Gastroesophageal sphincter (tissue), 4 donors: ENCODE data around the gene NEDD4L. TPM values are rescaled to one million over a fixed set of nuclear protein-coding genes. Genes with fewer than 3 reads are reported as not detected.

Experiments
- ATAC-seq: fragments of 150-250 bp; one replicate; pipeline ENCODE4 v1.9.1; 2016; ENCODE audit warnings: mild to moderate bottlenecking, moderate library complexity
- H3K27ac ChIP-seq, 4 donors: fragments of 200-600 bp; sonication (generic) in 3 of 4; 1 replicate in 3 of 4; 2 replicates in 1 of 4; pipeline ENCODE4 v1.5.1; 2016 to 2019
- H3K27me3 ChIP-seq: fragments of 200-600 bp; sonication (generic); one replicate; pipeline ENCODE4 v1.5.1; 2019
- H3K36me3 ChIP-seq, 2 donors: fragments of 200-600 bp; sonication (generic); one replicate each; pipeline ENCODE4 v1.5.1; 2019; ENCODE audit warnings: control low read depth in 1 of 2
- H3K4me1 ChIP-seq, 3 donors: fragments of 200-600 bp; sonication (generic); 1 replicate in 2 of 3; 2 replicates in 1 of 3; pipeline ENCODE4 v1.5.1; 2016 to 2019; ENCODE audit warnings: control low read depth in 2 of 3
- H3K4me3 ChIP-seq, 2 donors: fragments of 200-600 bp; sonication (generic); one replicate each; pipeline ENCODE4 v1.5.1; 2019; ENCODE audit warnings: mild to moderate bottlenecking in 1 of 2, moderate library complexity in 1 of 2
- H3K9me3 ChIP-seq, 3 donors: fragments of 200-600 bp; sonication (generic); one replicate each; pipeline ENCODE4 v1.5.1; 2017 to 2019; ENCODE audit warnings: control low read depth in 2 of 3
- CTCF ChIP-seq, 4 experiments: fragments of 200-600 bp in 2 of 4; fragments of 450-650 bp in 2 of 4; sonication (generic) in 1 of 4; IDR thresholded peaks; one replicate each; pipeline ENCODE4 v1.5.1; 2017 to 2019; ENCODE audit warnings: antibody characterized with exemption in 4 of 4, mild to moderate bottlenecking in 2 of 4, moderate library complexity in 2 of 4
- EP300 ChIP-seq: sonication (generic); formaldehyde crosslinking; IDR thresholded peaks from one replicate; pipeline ENCODE4 v1.6.1; 2017; ENCODE audit warnings: antibody characterized with exemption, mild to moderate bottlenecking
- POLR2A ChIP-seq, 2 donors: fragments of 450-650 bp; IDR thresholded peaks; one replicate each; pipeline ENCODE4 v1.6.1; 2017; ENCODE audit warnings: antibody characterized with exemption in 2 of 2, mild to moderate bottlenecking in 2 of 2, moderate library complexity in 1 of 2
- POLR2AphosphoS5 ChIP-seq: sonication (generic); formaldehyde crosslinking; IDR thresholded peaks from one replicate; pipeline ENCODE4 v1.6.1; 2017; ENCODE audit warnings: antibody characterized with exemption
- WGBS, 2 donors: methylation state at CpG; one replicate each; pipeline ENCODE4 v1.1.5; 2018; ENCODE audit warnings: low coverage in 1 of 2; 5-methylcytosine and 5-hydroxymethylcytosine counted together
- total RNA-seq, 4 donors: library from RNA; depleted of rRNA; stranded (reverse); fragments of >200 nt; gene quantifications; one replicate each; pipeline ENCODE4 v1.1.0, GENCODE V29; 2016

NEDD4L gene
- total RNA-seq, 4 donors from 2014 or later, result 37.0 to 50.9 (median 43.0) TPM

- Histone ChIP-seq H3K4me1 (no peaks in the 10 kb centered on the region), H3K27me3 (no peaks in the 10 kb centered on the region), H3K9me3 (no peaks in the 10 kb centered on the region), H3K27ac (no peak overlapping the region), H3K4me3 (no peak overlapping the region), H3K36me3 (peaks cover 0 to 75% of the 10 kb centered on the region in 2 donors)
- no peak for ATAC-seq
- no peak for TF ChIP-seq EP300
- no peak for TF ChIP-seq POLR2A (IDR thresholded peaks at IDR 0.05)
- no peak for TF ChIP-seq POLR2AphosphoS5
- TF ChIP-seq CTCF (IDR thresholded peaks at IDR 0.05), result no peak
- 91 to 100% methylated on average over 1 to 4 of the region's 4 CpGs for WGBS, 2 donors
Observed at GRCh38 chr18:58353581-58353980, 309.6 kb downstream of the NEDD4L start.

GRCh38 chr18:58354051-58354450 is 310.0 kb downstream of the NEDD4L start:
- no peak for TF ChIP-seq CTCF (IDR thresholded peaks at IDR 0.05)
- no peak for TF ChIP-seq POLR2AphosphoS5
- no peak for TF ChIP-seq POLR2A (IDR thresholded peaks at IDR 0.05)
- no peak for TF ChIP-seq EP300
- ATAC-seq, result no peak
- 86 to 98% methylated on average over 4 of the region's 4 CpGs for WGBS, 2 donors

GRCh38 chr18:58354791-58355190 is 310.8 kb downstream of the NEDD4L start:
- Histone ChIP-seq H3K36me3 (peaks cover 0 to 65% of the 10 kb centered on the region in 2 donors), H3K9me3 (no peaks in the 10 kb centered on the region), H3K27me3 (no peaks in the 10 kb centered on the region), H3K4me1 (no peaks in the 10 kb centered on the region), H3K27ac (no peak overlapping the region), H3K4me3 (no peak overlapping the region)
- no peak for ATAC-seq
- 88 to 89% methylated on average over 7 to 10 of the region's 10 CpGs for WGBS, 2 donors
- TF ChIP-seq POLR2AphosphoS5 (no peak), POLR2A (IDR thresholded peaks at IDR 0.05) (no peak), EP300 (no peak), CTCF (IDR thresholded peaks at IDR 0.05) (no peak)

More at GRCh38 chr18:58354051-58354450, 310.0 kb downstream of the NEDD4L start:
- Histone ChIP-seq H3K27me3 (no peaks in the 10 kb centered on the region), H3K4me1 (no peaks in the 10 kb centered on the region), H3K27ac (no peak overlapping the region), H3K4me3 (no peak overlapping the region), H3K36me3 (peaks cover 0 to 72% of the 10 kb centered on the region in 2 donors), H3K9me3 (no peaks in the 10 kb centered on the region)

GRCh38 chr18:58355243-58355642 is 311.2 kb downstream of the NEDD4L start:
- WGBS, 2 donors, result 92 to 96% methylated on average over 8 of the region's 8 CpGs
- Histone ChIP-seq H3K9me3 (no peaks in the 10 kb centered on the region), H3K36me3 (peaks cover 0 to 60% of the 10 kb centered on the region in 2 donors), H3K27ac (no peak overlapping the region), H3K4me3 (no peak overlapping the region), H3K27me3 (no peaks in the 10 kb centered on the region), H3K4me1 (no peaks in the 10 kb centered on the region)
- no peak for ATAC-seq
- TF ChIP-seq EP300 (no peak), POLR2A (IDR thresholded peaks at IDR 0.05) (no peak), CTCF (IDR thresholded peaks at IDR 0.05) (no peak), POLR2AphosphoS5 (no peak)

GRCh38 chr18:58359218-58359617 is 315.2 kb downstream of the NEDD4L start:
- no peak for TF ChIP-seq POLR2A (IDR thresholded peaks at IDR 0.05)
- TF ChIP-seq POLR2AphosphoS5, result no peak
- no peak for TF ChIP-seq EP300
- no peak for TF ChIP-seq CTCF (IDR thresholded peaks at IDR 0.05)
- Histone ChIP-seq H3K9me3 (no peaks in the 10 kb centered on the region), H3K27ac (no peak overlapping the region), H3K4me3 (no peak overlapping the region), H3K4me1 (peaks cover 0 to 14% (median 0%) of the 10 kb centered on the region in 3 donors), H3K27me3 (no peaks in the 10 kb centered on the region), H3K36me3 (peaks cover 0 to 22% of the 10 kb centered on the region in 2 donors)
- ATAC-seq, result no peak
- 90 to 100% methylated on average over 2 to 3 of the region's 3 CpGs for WGBS, 2 donors
